GM12872 (cell line): ENCODE data around the gene BGN.

Experiments used
- CTCF ChIP-seq: IDR thresholded peaks from 3 replicates; pipeline ENCODE4 v1.5.1; 2011; ENCODE audit warnings: low read depth, mild to moderate bottlenecking, low read length, moderate library complexity; ENCODE audit not compliant: insufficient read depth

BGN gene

GRCh38 chrX:153523269-153523668, 28.5 kb downstream of the BGN start:
- TF ChIP-seq CTCF = no peak

GRCh38 chrX:153524234-153524633, 29.5 kb downstream of the BGN start:
- no peak for TF ChIP-seq CTCF

- TF ChIP-seq CTCF = no peak
These were observed 30.7 kb downstream of the BGN start for GRCh38 chrX:153525451-153525850.

GRCh38 chrX:153526042-153526441, 31.3 kb downstream of the BGN start:
- TF ChIP-seq CTCF = no peak

GRCh38 chrX:153526801-153527200, 32.0 kb downstream of the BGN start:
- TF ChIP-seq CTCF = no peak

GRCh38 chrX:153527208-153527607, 32.4 kb downstream of the BGN start:
- TF ChIP-seq CTCF = no peak

GRCh38 chrX:153530411-153531129, 35.8 kb downstream of the BGN start:
- no peak for TF ChIP-seq CTCF

GRCh38 chrX:153533091-153533490, 38.3 kb downstream of the BGN start:
- no peak for TF ChIP-seq CTCF
